Measurements from ENCODE around the gene CYB561D1.

DNA sequence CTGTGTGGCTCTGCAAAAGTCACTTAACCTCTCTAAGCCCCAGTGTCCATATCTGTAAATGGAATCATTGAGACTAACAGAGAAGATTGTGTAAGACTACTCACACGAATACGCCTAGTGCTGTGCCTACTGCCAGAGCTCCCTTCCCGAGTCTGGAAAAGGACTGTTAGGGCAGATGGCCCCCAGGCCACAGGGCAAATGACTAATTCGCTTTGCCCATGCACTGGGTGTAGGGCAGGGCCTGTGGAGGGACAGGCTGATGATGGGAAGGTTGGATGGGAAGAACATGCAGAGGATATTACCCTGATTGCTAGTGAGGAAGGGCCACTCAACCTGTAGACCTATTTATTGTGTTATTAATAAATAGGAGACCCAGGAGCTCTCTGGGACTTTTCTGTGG lies 41.6 kb downstream of the CYB561D1 start:
- TF ChIP-seq, protein P1, sequence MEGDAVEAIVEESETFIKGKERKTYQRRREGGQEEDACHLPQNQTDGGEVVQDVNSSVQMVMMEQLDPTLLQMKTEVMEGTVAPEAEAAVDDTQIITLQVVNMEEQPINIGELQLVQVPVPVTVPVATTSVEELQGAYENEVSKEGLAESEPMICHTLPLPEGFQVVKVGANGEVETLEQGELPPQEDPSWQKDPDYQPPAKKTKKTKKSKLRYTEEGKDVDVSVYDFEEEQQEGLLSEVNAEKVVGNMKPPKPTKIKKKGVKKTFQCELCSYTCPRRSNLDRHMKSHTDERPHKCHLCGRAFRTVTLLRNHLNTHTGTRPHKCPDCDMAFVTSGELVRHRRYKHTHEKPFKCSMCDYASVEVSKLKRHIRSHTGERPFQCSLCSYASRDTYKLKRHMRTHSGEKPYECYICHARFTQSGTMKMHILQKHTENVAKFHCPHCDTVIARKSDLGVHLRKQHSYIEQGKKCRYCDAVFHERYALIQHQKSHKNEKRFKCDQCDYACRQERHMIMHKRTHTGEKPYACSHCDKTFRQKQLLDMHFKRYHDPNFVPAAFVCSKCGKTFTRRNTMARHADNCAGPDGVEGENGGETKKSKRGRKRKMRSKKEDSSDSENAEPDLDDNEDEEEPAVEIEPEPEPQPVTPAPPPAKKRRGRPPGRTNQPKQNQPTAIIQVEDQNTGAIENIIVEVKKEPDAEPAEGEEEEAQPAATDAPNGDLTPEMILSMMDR (optimal IDR thresholded peaks at IDR 0.05 in 1 of 3, IDR thresholded peaks at IDR 0.05 in 1 of 3, conservative IDR thresholded peaks at IDR 0.05 in 1 of 3; ENCODE audit: extremely low read depth in 1 of 3, insufficient read depth in 2 of 3, low read length in 3 of 3), result no peak
- TF ChIP-seq EZH2 (IDR thresholded peaks at IDR 0.05; ENCODE audit: low read length), result no peak

All from keratinocyte (primary cell).